GM12878 (cell line): ENCODE results near the gene EBP. TPM values are rescaled to one million over a fixed set of nuclear protein-coding genes. Genes with fewer than 3 reads are reported as not detected.

Source experiments
- ATAC-seq: fragments of 200-7000 bp; cut with Tn5 transposase; 3 replicates; pipeline ENCODE4 v1.9.1; 2020; ENCODE audit warnings: mild to moderate bottlenecking, moderate library complexity
- BruUV-seq: library from RNA; stranded (reverse); fragments of 400-500 nt; replicated peaks from 2 replicates; lab custom pipeline; 2021; lab: Mats Ljungman, UMichigan
- CTCF ChIA-PET: fragments of 300-600 bp; sonication (Branson Sonifier 250); formaldehyde crosslinking; extraction: SDS; loops from one replicate; lab custom pipeline; 2021; ENCODE audit warnings: inconsistent platforms; lab: Yijun Ruan, JAX
- POLR2A ChIA-PET: fragments of 350-600 bp; formaldehyde crosslinking; extraction: SDS; loops from one replicate; lab custom pipeline; 2021; ENCODE audit warnings: inconsistent platforms; lab: Charles Lee
- RAD21 ChIA-PET: fragments of 300-600 bp; sonication (Branson Sonifier 250); formaldehyde crosslinking; loops from one replicate; lab custom pipeline; 2023; ENCODE audit warnings: antibody characterized with exemption; ENCODE audit not compliant: unreplicated experiment; lab: Charles Lee
- SMC1A ChIA-PET: fragments of 300-600 bp; sonication (Branson Sonifier 250); formaldehyde crosslinking; loops from one replicate; lab custom pipeline; 2023; ENCODE audit not compliant: unreplicated experiment, uncharacterized antibody; lab: Charles Lee
- DNase-seq: peaks from one replicate; pipeline ENCODE4 v3.0.0-alpha.2; 2011; ENCODE audit warnings: low read depth, low spot score
- FAIRE-seq: peaks from 3 replicates; lab custom pipeline; 2011; peaks lifted over from hg19 to GRCh38; lab: Jason Lieb, UNC
- H2AFZ ChIP-seq: 2 replicates; pipeline ENCODE4 v1.6.0; 2011; ENCODE audit warnings: low read depth, low read length, control low read depth; ENCODE audit not compliant: control insufficient read depth
- H3K27ac ChIP-seq: 2 replicates; pipeline ENCODE4 v1.5.1; 2011; ENCODE audit warnings: control low read depth; ENCODE audit not compliant: control insufficient read depth, insufficient read depth
- H3K27me3 ChIP-seq, 2 experiments: replicated peaks in 1 of 2; 2 replicates each; pipeline versions ENCODE4 v1.6.0 to v1.6.1; 2011; ENCODE audit warnings: low read length in 1 of 2; ENCODE audit not compliant: control insufficient read depth in 2 of 2, insufficient read depth in 2 of 2
- H3K36me3 ChIP-seq, 2 experiments: 2 replicates each; pipeline ENCODE4 v1.5.1; 2011; ENCODE audit warnings: low read length in 1 of 2; ENCODE audit not compliant: control insufficient read depth in 2 of 2, insufficient read depth in 2 of 2
- H3K4me1 ChIP-seq: 2 replicates; pipeline ENCODE4 v1.6.1; 2011; ENCODE audit warnings: mild to moderate bottlenecking, low read length, moderate library complexity, mixed read lengths; ENCODE audit not compliant: control insufficient read depth, insufficient read depth
- H3K4me2 ChIP-seq: 2 replicates; pipeline ENCODE4 v1.6.0; 2011; ENCODE audit warnings: control low read depth; ENCODE audit not compliant: control insufficient read depth, insufficient read depth
- H3K4me3 ChIP-seq: fragments of 200-600 bp; sonication (generic); 2 replicates; pipeline ENCODE4 v1.5.1; 2016
- H3K79me2 ChIP-seq: 2 replicates; pipeline ENCODE4 v1.6.0; 2011; ENCODE audit warnings: low read length; ENCODE audit not compliant: control insufficient read depth, insufficient read depth
- H3K9ac ChIP-seq: 2 replicates; pipeline ENCODE4 v1.8.0; 2011; ENCODE audit warnings: low read length, control low read depth, mixed read lengths; ENCODE audit not compliant: control insufficient read depth, insufficient read depth
- H3K9me3 ChIP-seq: replicated peaks from 3 replicates; pipeline ENCODE4 v1.5.1; 2011; ENCODE audit warnings: mild to moderate bottlenecking, low read length; ENCODE audit not compliant: control insufficient read depth, insufficient read depth
- H4K20me1 ChIP-seq: 2 replicates; pipeline ENCODE4 v1.6.0; 2011; ENCODE audit not compliant: control insufficient read depth, insufficient read depth
- BMI1 ChIP-seq: fragments of 450-650 bp; IDR thresholded peaks from 2 replicates; pipeline ENCODE4 v1.6.1; 2016; ENCODE audit warnings: mild to moderate bottlenecking, moderate library complexity, borderline replicate concordance
- CEBPZ ChIP-seq: fragments of 150-350 bp; IDR thresholded peaks from 2 replicates; pipeline ENCODE4 v1.6.1; 2016; ENCODE audit warnings: low read depth, low read length
- ELK1 ChIP-seq: IDR thresholded peaks from 2 replicates; pipeline ENCODE4 v1.6.1; 2012; ENCODE audit warnings: low read depth, low read length, improper control_type of control experiment
- ESRRA ChIP-seq: IDR thresholded peaks from 2 replicates; pipeline ENCODE4 v1.6.1; 2012; ENCODE audit warnings: mild to moderate bottlenecking, low read length, improper control_type of control experiment
- IRF3 ChIP-seq: fragments of 450-650 bp; IDR thresholded peaks from 2 replicates; pipeline ENCODE4 v1.6.1; 2014; ENCODE audit warnings: mild to moderate bottlenecking
- NFYB ChIP-seq: IDR thresholded peaks from 2 replicates; pipeline ENCODE4 v1.6.1; 2011; ENCODE audit warnings: low read depth, mild to moderate bottlenecking, low read length, improper control_type of control experiment, moderate library complexity; ENCODE audit not compliant: insufficient read depth
- POLR2A ChIP-seq: IDR thresholded peaks from 2 replicates; pipeline ENCODE4 v1.6.1; 2011; ENCODE audit warnings: low read depth, mild to moderate bottlenecking, low read length
- POLR2AphosphoS5 ChIP-seq: IDR thresholded peaks from 2 replicates; pipeline ENCODE4 v1.6.1; 2011; ENCODE audit warnings: mild to moderate bottlenecking, low read length, inconsistent platforms
- SMAD1 ChIP-seq: fragments of 450-650 bp; IDR thresholded peaks from 2 replicates; pipeline ENCODE4 v1.6.1; 2018; ENCODE audit warnings: mild to moderate bottlenecking, low read depth; ENCODE audit not compliant: partially characterized antibody
- SMC3 ChIP-seq: IDR thresholded peaks from 2 replicates; pipeline ENCODE4 v1.6.1; 2011; ENCODE audit warnings: low read length, improper control_type of control experiment, borderline replicate concordance
- YY1 ChIP-seq: IDR thresholded peaks from 2 replicates; pipeline ENCODE4 v1.6.1; 2011; ENCODE audit warnings: low read depth, mild to moderate bottlenecking, low read length
- ZZZ3 ChIP-seq: IDR thresholded peaks from 2 replicates; pipeline ENCODE4 v1.6.1; 2011; ENCODE audit warnings: low read depth; ENCODE audit not compliant: control insufficient read depth, insufficient read length
- WGBS: methylation state at CpG from one replicate; pipeline ENCODE4 v1.1.6; 2016; ENCODE audit warnings: low lambda C conversion rate; ENCODE audit not compliant: insufficient replicate concordance, insufficient coverage; ENCODE audit errors: missing lambda C conversion rate; 5-methylcytosine and 5-hydroxymethylcytosine counted together
- in situ Hi-C: fragments of 300-500 bp; cut with MboI; formaldehyde crosslinking; loops from 9 replicates; pipeline ENCODE4 v1.14.3; 2018; ENCODE audit warnings: mixed read lengths
- intact Hi-C: fragments of 100-400 bp; cut with micrococcal nuclease; formaldehyde crosslinking; loops from one replicate; pipeline ENCODE4 v1.14.2; 2022; ENCODE audit not compliant: unreplicated experiment
- polyA plus RNA-seq, 11 experiments: library from polyadenylated mRNA; depleted of rRNA in 4 of 11; unstranded in 6 of 11; stranded (reverse) in 5 of 11; fragments of >200 nt; fragmentation: Nextera tagmentation in 4 of 11; fragmentation: Illumina TruSeq in 1 of 11; extraction: Ambion mirVana in 4 of 11; extraction: Trizol in 1 of 11; gene quantifications; 1 replicate in 1 of 11; 2 replicates in 10 of 11; pipeline versions ENCODE4 v1.2.1 to v1.2.3, GENCODE V29; 2011 to 2016; ENCODE audit warnings: inconsistent platforms in 2 of 11, missing spikeins in 2 of 11, low read depth in 1 of 11
- total RNA-seq, 4 experiments: library from RNA; depleted of rRNA in 3 of 4; stranded (reverse); fragments of >200 nt in 3 of 4; fragmentation: Illumina TruSeq in 1 of 4; extraction: Trizol in 1 of 4; gene quantifications; 2 replicates each; pipeline versions ENCODE4 v1.2.1 to v1.2.3, GENCODE V29; 2013 to 2021
- TF ChIP-seq, protein P1 (sequence below): IDR thresholded peaks from 2 replicates; pipeline ENCODE4 v1.6.1; 2012; ENCODE audit warnings: mild to moderate bottlenecking, low read depth, low read length

EBP gene
- total and polyA plus RNA-seq, 10 of the 15 experiments (the other 5 are each of a cell fraction or from before 2014, with no cell fraction given), result 125 to 628 (median 180) TPM

- TF ChIP-seq CEBPZ, result no peak
- TF ChIP-seq POLR2A, result peak; percentile 90
- no peak; the same call in none of the 2 replicates for TF ChIP-seq POLR2AphosphoS5
- no peak for TF ChIP-seq SMAD1
- TF ChIP-seq, all 136 proteins: peak for 22
Observed at GRCh38 chrX:48508400-48509244, 13.0 kb upstream of the EBP start, which contains the start of gene PORCN (continued).

DNA sequence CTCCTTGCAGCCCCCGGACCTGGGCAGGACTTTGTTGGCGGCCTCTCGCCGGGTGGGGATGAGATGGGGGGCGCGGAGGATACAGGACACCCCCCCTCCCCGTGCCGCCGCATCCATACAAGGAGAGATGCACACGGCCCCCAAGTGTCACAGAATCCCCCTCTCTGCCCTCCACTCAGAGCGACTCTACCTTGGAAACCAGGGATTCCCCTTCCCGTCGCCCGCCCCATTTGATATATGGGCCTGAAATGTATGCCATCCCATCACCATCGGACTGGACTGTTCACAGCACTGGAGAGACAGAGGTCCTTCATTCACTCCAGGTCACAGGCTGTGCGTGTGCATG, 12.4 kb upstream of the EBP start:
- Histone ChIP-seq H3K4me2 (peak overlapping the region; percentile 49), H3K4me3 (peak overlapping the region; percentile 79), H3K36me3 (no peaks in the 10 kb centered on the region), H3K4me1 (no peaks in the 10 kb centered on the region; the same call in 1 of the 2 replicates), H3K79me2 (no peaks in the 10 kb centered on the region), H3K9me3 (no peaks in the 10 kb centered on the region), H3K9ac (peak overlapping the region; percentile 61), H4K20me1 (no peaks in the 10 kb centered on the region), H3K27ac (peak overlapping the region; percentile 41), H3K27me3 (no peaks in the 10 kb centered on the region), H2AFZ (peak overlapping the region; percentile 59)
- CTCF ChIA-PET, result interaction anchor here (1.5 kb wide), 1 partner anchor 31 kb away, joined by 4 read pairs; the partner anchor contains the start of gene TBC1D25
- peak; percentile 49 for ATAC-seq
- no TSS peak for BruUV-seq
- POLR2A ChIA-PET, result no interaction called here
- no peak for FAIRE-seq
- 41% methylated on average over 12 of the region's 16 CpGs for WGBS
- SMC1A ChIA-PET, result no interaction called here
- in situ Hi-C loops (no loop called here), intact Hi-C loops (loop anchor here (2.0 kb wide), 1 partner anchor 32 kb away; the partner anchor contains the start of gene FTSJ1)
- DNase-seq, result no peak
- RAD21 ChIA-PET, result no interaction called here
- TF ChIP-seq YY1 (no peak), IRF3 (no peak), SMC3 (no peak), NFYB (no peak), ELK1 (no peak), BMI1 (no peak), ZZZ3 (no peak), ESRRA (no peak)
- TF ChIP-seq, protein P1, sequence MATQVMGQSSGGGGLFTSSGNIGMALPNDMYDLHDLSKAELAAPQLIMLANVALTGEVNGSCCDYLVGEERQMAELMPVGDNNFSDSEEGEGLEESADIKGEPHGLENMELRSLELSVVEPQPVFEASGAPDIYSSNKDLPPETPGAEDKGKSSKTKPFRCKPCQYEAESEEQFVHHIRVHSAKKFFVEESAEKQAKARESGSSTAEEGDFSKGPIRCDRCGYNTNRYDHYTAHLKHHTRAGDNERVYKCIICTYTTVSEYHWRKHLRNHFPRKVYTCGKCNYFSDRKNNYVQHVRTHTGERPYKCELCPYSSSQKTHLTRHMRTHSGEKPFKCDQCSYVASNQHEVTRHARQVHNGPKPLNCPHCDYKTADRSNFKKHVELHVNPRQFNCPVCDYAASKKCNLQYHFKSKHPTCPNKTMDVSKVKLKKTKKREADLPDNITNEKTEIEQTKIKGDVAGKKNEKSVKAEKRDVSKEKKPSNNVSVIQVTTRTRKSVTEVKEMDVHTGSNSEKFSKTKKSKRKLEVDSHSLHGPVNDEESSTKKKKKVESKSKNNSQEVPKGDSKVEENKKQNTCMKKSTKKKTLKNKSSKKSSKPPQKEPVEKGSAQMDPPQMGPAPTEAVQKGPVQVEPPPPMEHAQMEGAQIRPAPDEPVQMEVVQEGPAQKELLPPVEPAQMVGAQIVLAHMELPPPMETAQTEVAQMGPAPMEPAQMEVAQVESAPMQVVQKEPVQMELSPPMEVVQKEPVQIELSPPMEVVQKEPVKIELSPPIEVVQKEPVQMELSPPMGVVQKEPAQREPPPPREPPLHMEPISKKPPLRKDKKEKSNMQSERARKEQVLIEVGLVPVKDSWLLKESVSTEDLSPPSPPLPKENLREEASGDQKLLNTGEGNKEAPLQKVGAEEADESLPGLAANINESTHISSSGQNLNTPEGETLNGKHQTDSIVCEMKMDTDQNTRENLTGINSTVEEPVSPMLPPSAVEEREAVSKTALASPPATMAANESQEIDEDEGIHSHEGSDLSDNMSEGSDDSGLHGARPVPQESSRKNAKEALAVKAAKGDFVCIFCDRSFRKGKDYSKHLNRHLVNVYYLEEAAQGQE, result no peak
